Tongue (tissue), 2 donors: ENCODE data around the gene DMRT1. TPM values are rescaled to one million over a fixed set of nuclear protein-coding genes. Genes with fewer than 3 reads are reported as not detected.

Experiments used
- DNase-seq: peaks from one replicate; pipeline ENCODE4 v3.0.0-alpha.2; 2015
- total RNA-seq: library from RNA; depleted of rRNA; stranded (reverse); fragments of >200 nt; gene quantifications from one replicate; pipeline ENCODE4 v1.2.3, GENCODE V29; 2014

The DMRT1 gene
- not detected for total RNA-seq

- DNase-seq = peak; percentile 40
Observed at GRCh38 chr9:841371-842209, at the start of gene DMRT1. TSS of gene DMRT1 (plus strand) at chr9:841697. CDS start at chr9:841839, 142 bp downstream.

DNA sequence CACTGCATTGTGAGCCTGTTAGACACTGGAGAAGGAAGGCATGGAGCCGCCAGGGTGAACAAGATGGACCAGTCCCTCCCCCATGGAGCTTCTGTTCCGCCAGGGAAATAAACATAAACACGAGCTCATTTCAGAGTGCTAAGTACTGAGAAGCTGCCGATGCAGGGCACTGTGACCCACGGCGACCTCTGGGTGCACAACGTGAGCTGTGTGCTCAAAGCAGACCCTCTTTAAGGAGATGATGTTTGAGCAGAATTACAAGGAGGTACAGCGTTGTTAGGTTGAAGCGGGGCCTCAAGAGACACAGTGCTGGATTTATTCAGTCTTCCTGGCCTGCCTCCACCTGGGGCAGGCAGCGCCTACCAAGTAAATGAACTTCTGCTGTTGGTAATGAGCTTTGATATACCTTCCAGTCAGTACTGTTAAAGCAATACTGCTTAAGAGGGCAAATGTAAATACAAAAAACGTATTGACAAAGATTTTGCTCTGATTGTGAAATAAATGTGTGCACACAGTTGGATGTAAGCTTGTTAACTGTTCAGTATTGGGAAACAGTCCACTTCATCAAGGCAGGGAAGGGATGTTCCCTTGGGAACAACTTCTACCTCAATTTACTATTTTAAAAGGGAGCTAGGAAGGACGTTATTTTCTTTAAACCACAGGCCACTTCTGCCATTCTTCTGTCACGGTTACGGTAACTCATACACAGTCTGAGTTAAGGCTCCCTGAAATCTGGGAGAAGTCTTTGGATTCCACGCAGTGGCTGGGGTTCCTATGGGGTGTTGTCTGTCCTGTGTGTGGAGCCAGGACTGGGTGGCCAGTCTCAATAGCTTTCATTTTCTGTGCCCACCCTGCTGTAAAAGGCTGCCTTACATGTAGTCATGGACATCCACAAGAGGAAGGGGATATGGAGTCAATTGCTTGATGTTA is 48.9 kb upstream of the DMRT1 start:
- no peak for DNase-seq

GRCh38 chr9:794386-794785 is 47.1 kb upstream of the DMRT1 start:
- DNase-seq = no peak

DNA sequence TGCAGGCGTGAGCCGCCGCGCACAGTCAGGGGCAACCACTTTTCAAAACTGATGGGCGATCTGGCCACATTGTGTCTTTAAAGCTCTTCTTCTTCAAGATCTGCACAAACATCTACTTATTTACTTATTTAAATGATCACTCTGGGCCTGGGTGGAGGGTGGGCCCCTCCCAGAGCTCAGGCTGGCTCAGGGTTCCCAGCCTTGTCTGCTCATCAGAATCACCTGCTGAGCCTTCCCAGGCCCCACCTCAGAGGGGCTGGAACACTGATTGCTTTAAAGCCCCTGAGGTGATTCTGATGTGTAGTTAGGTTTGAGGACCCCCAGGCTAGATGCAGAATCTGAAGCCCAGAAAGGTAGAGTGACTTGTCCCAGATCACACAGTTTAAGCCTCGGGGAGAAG is 45.6 kb upstream of the DMRT1 start:
- DNase-seq = no peak

GRCh38 chr9:800591-801150 is 40.8 kb upstream of the DMRT1 start:
- no peak for DNase-seq

DNA sequence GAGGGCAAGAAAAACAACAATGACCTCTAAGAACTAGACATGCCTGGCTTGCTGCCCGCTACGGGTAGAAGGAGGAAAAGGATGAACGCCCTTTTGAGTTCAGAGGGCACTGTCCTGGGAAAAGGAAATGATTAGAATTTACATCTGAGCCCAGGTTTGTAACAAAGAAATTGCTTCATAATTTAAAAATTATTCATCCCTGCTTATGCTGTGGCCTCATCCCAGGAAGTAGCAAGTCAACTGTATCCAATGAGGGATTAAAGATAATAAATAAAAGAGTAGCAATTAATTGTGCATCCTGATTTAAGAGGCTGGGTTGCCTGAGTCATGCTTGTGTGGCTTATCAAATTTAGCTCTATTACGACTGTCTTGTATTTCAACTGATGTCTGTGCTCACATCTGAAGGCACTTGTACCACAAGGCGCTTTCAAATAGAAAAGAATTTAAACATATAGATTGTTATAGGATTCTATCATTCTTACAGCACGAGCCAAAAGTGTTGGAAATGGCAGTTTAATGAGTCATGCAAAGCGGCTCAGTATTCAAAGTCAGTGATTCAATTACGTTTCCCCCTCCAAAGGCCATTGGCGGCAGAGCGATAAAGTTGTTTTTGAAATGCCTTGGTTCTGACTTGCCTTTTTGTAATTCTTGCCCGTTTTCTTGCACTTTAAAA is 40.0 kb upstream of the DMRT1 start:
- peak; percentile 5 for DNase-seq

DNA sequence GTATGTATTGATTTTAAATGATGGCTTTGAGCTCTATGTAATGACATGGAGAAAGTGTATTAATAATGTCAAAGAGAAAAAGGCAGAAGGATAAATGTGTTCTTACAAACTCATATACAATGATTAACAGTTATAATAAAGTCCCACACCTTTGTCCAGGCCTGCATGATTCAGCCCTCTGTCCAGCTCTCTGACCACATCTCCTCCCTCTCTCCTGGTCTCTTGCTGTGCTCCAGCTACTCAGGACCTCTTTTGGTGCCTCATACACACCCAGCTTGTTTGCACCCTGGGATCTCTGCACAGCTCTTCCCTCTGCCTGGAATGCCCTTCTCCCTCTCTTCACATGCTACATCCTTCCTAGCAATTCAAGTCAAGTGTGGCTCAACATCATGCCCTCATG is 37.5 kb upstream of the DMRT1 start:
- DNase-seq = no peak

GRCh38 chr9:805151-805550 is 36.3 kb upstream of the DMRT1 start:
- DNase-seq = no peak

GRCh38 chr9:806285-807156 is 35.0 kb upstream of the DMRT1 start:
- DNase-seq = peak; percentile 67

- no peak for DNase-seq
Observed at GRCh38 chr9:811106-811531, 30.4 kb upstream of the DMRT1 start.

- DNase-seq = no peak
Observed at GRCh38 chr9:818958-819357, 22.5 kb upstream of the DMRT1 start.

DNA sequence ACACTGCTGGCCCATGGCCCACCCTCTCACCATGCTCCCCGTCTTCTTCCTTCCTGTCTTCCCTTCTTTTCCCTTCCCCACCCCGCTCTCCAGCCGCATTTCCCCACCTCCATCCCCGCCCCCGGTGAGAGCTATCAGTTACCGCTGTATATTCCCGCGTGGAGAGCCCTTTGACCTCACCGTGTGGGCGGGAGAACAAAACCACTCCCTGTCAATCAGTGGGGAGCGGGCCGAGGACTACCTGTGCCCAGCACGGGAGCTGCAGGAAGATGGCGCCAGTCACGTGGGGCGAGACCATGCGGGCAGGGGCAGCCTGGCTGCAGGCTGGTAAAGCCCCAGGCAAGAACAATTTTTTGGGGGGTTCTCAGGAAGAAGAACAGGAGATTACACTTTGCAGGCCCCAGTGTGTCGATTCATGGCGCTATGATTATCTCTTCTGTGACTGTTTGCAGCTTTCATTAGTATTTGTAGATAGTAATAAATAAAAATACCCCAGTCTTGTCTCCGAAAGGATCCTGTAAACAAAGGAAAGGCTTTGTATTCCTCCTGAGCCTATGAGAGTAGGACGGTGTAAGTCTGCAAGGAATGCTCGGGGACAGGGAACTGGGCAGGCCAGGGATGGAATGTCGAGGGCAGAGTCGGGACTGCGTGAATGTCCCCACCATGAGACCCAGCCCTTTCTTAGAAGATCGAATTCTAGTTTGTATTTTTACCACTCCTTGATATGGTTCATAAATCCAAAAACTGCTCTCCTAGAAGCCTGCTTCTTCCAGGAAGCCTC is 14.8 kb upstream of the DMRT1 start:
- no peak for DNase-seq

- no peak for DNase-seq
Observed at GRCh38 chr9:840343-840742, 1.2 kb upstream of the DMRT1 start.

DNA sequence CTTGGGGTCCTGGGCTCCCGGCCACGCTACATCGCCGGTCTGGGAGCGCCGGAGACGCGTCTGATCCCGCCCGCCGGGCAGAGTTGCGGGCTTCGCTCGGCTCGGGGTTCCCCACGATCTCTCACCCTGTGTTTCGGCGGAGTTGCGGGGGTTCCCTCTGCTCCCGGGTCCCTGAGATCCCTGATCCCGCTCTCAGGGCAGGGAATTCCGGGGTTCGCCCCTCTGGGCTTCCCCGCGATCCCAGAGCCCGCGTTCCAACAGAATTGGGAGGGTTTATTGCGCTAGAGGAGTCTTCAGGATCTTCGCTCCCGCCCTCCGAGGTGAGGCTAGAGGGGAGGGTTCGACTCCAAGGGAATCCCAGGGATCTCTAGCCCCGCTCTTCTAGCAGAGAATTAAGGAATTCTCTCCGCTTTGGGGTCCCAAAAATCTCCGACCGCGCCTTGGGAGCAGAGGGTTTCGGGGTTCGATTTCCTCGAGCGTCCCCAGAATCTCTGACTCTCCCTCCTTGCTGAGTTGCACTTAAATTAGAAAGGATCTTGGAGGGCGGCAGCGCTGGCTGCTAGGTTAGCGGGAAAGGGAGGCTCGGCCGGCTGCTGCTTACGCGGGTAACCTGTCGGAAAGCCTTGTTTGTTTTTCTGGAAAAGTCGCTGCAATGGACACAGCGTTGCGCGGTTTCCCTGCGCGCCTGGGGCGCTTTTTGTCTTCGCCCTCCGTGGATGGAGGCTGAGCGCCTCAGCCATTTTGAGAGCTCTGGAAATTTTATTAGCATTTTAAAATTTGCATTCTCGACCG is 1.3 kb downstream of the DMRT1 start:
- peak; percentile 7 for DNase-seq

- no peak for DNase-seq
Observed at GRCh38 chr9:843427-843785, 1.9 kb downstream of the DMRT1 start.

GRCh38 chr9:846852-847251 is 5.4 kb downstream of the DMRT1 start:
- no peak for DNase-seq

DNA sequence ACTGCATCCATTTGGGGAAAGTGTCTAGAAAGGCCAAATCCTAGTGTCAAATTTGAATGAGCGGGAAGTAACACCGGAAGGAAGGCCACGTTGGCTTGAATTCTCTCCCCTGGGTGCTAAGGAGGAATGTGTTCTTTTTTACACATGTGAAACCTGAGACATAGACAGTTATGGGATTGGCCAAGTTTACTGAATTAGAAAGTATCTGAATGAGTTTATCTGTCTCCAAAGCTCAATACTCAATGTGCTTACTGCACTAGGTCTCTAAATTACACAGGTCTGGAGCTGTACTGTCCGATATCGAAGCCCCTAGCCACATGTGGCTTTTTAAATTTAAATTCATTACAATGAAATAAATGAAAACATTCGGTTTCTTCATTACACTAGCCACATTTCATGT is 6.0 kb downstream of the DMRT1 start:
- no peak for DNase-seq

- no peak for DNase-seq
Observed at GRCh38 chr9:849431-849830, 7.9 kb downstream of the DMRT1 start.

DNA sequence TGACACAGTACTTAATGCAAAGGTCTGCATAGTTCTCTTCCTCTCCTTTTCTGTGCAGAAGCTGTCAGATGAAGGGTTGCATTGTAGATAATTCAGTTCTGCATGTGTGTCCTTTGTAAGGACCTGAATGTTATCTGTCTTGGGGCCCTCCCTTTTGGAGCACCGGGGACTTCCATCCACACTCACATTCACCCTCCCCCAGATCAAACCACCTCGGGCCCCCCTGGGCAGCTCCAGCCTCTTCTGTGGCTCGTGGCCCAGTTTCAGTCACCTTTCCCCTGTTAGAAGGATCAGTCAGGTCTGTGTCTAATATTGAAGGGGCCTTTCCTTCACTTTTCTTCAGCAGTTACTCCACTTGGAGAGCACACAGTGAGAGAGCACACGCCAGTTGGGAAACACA is 11.0 kb downstream of the DMRT1 start:
- DNase-seq = no peak

GRCh38 chr9:859251-859650 is 17.8 kb downstream of the DMRT1 start:
- no peak for DNase-seq
